Colonic mucosa (tissue), 4 donors: Measurements from ENCODE around the gene FAM209B. TPM values are rescaled to one million over a fixed set of nuclear protein-coding genes. Genes with fewer than 3 reads are reported as not detected.
A peak's percentile ranks its signal among the peaks of the same experiment; 100 is the strongest.

Source experiments
- DNase-seq: peaks from one replicate; pipeline ENCODE4 v3.0.0-alpha.2; 2020
- H3K27ac ChIP-seq: fragments of 200-600 bp; one replicate; pipeline ENCODE4 v1.8.0; 2021
- H3K27me3 ChIP-seq: fragments of 200-600 bp; one replicate; pipeline ENCODE4 v1.8.0; 2021
- H3K36me3 ChIP-seq: fragments of 200-600 bp; one replicate; pipeline ENCODE4 v1.8.0; 2021
- H3K4me1 ChIP-seq: fragments of 200-600 bp; one replicate; pipeline ENCODE4 v1.8.0; 2021; ENCODE audit warnings: mild to moderate bottlenecking
- H3K4me3 ChIP-seq: fragments of 200-600 bp; one replicate; pipeline ENCODE4 v1.8.0; 2021
- H3K9ac ChIP-seq, 2 donors: one replicate each; pipeline ENCODE4 v1.7.0; 2013; ENCODE audit warnings: control low read depth in 2 of 2, low read depth in 2 of 2, low read length in 2 of 2
- H3K9me3 ChIP-seq: fragments of 200-600 bp; one replicate; pipeline ENCODE4 v1.8.0; 2021
- intact Hi-C: fragments of 100-400 bp; cut with DNase I; formaldehyde crosslinking; loops from one replicate; pipeline ENCODE4 v1.14.1; 2022
- total RNA-seq, 2 donors: library from RNA; stranded (reverse); fragmentation: NEBNext Ultra II Directional in 1 of 2; extraction: Animal tissue kit (Norgen Biotek cat#: 25700) in 1 of 2; gene quantifications; one replicate each; pipeline ENCODE4 v1.2.1, GENCODE V29; 2021
- TF ChIP-seq, protein P1 (sequence below): fragments of 200-600 bp; IDR thresholded peaks from one replicate; pipeline ENCODE4 v1.8.0; 2022; ENCODE audit warnings: antibody characterized with exemption, mild to moderate bottlenecking
- donor health status: healthy.
- donor health status: DM: no; HTN: no; CAD: no.
- donor health status: DM: no; HTN: no; CAD: no.

The FAM209B gene
- total RNA-seq, 2 donors from 2014 or later, result 0.37 TPM; not detected in 1

DNA sequence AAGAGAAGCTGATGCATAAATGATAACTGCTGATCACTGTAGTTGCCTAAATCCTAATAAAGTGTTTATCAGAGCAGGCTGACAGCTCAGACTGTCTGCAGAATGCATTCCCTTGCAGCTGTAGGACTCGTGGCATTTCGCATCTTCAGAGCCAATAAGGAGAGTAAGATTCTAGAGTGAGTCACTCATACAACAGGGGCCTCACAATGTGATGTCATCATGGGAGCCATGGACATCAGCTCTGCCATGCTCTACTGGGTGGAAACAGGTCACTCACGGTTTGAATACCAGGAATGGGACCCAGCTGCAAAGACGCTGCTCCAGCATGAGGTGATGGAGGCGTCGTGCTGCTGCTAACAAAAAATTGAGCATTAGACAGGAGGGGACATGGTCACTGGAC is 7.4 kb downstream of the FAM209B start:
- H3K36me3 ChIP-seq, result no peaks in the 10 kb centered on the region
- no peak overlapping the region for H3K27ac ChIP-seq
- intact Hi-C loops, result no loop called here
- H3K4me3 ChIP-seq, result no peak overlapping the region
- no peak overlapping the region for H3K9ac ChIP-seq
- DNase-seq, result no peak
- H3K9me3 ChIP-seq, result no peaks in the 10 kb centered on the region
- TF ChIP-seq, protein P1, sequence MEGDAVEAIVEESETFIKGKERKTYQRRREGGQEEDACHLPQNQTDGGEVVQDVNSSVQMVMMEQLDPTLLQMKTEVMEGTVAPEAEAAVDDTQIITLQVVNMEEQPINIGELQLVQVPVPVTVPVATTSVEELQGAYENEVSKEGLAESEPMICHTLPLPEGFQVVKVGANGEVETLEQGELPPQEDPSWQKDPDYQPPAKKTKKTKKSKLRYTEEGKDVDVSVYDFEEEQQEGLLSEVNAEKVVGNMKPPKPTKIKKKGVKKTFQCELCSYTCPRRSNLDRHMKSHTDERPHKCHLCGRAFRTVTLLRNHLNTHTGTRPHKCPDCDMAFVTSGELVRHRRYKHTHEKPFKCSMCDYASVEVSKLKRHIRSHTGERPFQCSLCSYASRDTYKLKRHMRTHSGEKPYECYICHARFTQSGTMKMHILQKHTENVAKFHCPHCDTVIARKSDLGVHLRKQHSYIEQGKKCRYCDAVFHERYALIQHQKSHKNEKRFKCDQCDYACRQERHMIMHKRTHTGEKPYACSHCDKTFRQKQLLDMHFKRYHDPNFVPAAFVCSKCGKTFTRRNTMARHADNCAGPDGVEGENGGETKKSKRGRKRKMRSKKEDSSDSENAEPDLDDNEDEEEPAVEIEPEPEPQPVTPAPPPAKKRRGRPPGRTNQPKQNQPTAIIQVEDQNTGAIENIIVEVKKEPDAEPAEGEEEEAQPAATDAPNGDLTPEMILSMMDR, result no peak
- no peaks in the 10 kb centered on the region for H3K27me3 ChIP-seq
- H3K4me1 ChIP-seq, result no peaks in the 10 kb centered on the region

DNA sequence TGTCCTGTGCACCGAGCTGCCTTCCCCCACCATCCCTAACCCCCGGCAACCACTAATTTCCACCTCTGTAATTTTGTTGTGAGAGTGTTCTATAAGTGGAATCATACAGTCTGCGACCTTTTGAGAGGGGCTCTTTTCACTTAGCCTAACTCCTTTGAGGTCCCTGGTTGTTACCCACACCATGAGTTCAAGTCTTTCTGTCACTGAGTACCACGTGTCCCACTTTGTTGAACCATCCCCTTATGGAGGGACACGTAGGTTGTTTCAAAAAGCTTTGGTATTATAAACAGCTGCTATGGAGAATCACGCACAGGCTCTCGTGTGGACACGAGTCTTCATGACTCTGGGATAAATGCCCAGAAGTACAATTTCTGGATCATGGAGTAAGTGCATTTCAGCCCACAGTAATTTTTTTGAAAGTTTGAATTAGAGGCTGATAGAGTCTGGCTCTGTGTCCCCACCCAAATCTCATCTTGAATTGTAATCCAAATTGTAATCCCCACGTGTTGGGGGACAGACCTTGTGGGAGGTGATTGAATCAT is 9.5 kb downstream of the FAM209B start:
- no peaks in the 10 kb centered on the region for H3K9me3 ChIP-seq
- H3K36me3 ChIP-seq, result no peaks in the 10 kb centered on the region
- intact Hi-C loops, result no loop called here
- H3K4me3 ChIP-seq, result no peak overlapping the region
- H3K27me3 ChIP-seq, result no peaks in the 10 kb centered on the region
- no peak for DNase-seq
- TF ChIP-seq, protein P1, result no peak
- H3K4me1 ChIP-seq, result no peaks in the 10 kb centered on the region
- H3K9ac ChIP-seq, result no peak overlapping the region
- H3K27ac ChIP-seq, result no peak overlapping the region

DNA sequence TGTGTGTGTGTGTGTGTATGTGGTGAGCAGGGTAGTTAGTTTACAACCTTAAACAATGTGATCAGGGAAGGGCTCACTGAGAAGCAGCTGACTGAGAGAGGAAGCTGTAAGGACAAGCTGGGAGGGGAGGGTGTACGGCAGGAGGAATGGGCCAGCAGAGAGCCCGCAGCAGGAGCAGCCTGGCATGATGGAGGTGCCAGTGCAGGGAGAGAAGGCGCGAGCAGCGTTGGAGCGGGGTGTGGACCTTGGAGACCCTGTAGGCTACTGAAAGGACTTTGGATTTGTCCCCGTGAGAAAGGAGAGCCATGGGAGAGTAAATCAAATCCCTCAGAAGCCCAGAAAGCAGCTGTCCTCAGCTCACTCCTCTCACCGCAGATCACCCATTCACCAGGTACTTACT is 18.5 kb downstream of the FAM209B start:
- H3K9ac ChIP-seq, result no peak overlapping the region
- no peak overlapping the region for H3K4me3 ChIP-seq
- TF ChIP-seq, protein P1, result no peak
- DNase-seq, result no peak
- H3K27me3 ChIP-seq, result no peaks in the 10 kb centered on the region
- no peaks in the 10 kb centered on the region for H3K9me3 ChIP-seq
- H3K27ac ChIP-seq, result no peak overlapping the region
- intact Hi-C loops, result loop anchor here (2.0 to 10.0 kb wide), 3 partner anchors 423 to 793 kb away; no protein-coding TSS in a partner anchor
- no peaks in the 10 kb centered on the region for H3K4me1 ChIP-seq
- H3K36me3 ChIP-seq, result no peaks in the 10 kb centered on the region

DNA sequence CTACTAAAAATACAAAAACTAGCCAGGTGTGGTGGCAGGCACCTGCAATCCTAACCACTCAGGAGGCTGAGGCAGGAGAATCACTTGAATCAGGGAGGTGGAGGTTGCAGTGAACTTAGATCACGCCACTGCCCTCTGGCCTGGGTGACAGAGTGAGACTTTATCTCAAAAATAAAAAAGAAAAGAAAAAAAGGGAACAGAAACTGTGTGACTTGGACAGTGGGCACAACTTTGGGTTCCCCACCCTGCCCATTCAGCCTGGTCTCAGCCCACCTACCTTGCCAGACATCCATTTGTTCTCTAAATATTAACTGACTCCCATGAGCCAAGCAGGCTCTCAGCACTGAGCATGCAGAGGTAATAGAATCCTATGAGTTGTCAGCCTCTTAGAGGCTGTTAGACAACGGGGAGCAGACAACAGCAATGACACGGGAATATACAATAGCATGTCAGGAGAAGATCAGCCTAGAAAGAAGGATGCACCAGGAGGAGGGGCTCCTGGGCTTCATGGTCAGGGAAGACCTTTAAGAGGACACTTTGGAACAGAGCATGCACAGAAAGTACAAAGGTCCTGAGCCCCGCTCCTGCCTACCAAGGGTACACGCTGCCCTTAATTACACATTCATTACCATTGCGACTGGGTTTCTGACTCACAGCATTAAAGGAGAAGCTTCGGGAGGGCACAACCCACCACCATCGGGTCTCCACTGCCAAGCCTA is 20.0 kb downstream of the FAM209B start:
- no peak for DNase-seq
- Histone ChIP-seq H3K4me1 (no peaks in the 10 kb centered on the region), H3K27me3 (no peaks in the 10 kb centered on the region), H3K4me3 (no peak overlapping the region), H3K27ac (no peak overlapping the region), H3K36me3 (no peaks in the 10 kb centered on the region), H3K9me3 (no peaks in the 10 kb centered on the region), H3K9ac (no peak overlapping the region)
- intact Hi-C loops, result loop anchor here (10.0 kb wide), 2 partner anchors 512 to 792 kb away; no protein-coding TSS in a partner anchor
- TF ChIP-seq, protein P1, result no peak

DNA sequence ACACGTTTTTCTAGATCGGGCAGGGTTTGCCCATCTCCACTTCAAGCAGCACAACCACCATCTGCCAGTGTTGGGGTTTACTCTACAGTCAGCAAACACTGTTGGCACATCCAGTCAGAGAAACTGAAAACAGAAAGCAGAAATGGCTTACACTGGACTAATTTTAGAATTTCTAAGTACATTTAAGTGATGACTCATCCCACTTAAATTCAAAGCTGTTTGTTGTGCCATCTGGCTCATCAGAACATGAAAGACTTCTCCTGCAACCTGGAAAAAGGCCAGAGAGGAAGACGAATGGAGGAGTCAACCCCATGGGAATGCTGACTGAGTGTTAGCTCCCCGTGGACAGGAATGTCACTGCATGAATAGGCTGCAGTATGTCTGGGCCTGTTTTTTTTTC is 21.8 kb downstream of the FAM209B start:
- Histone ChIP-seq H3K9me3 (no peaks in the 10 kb centered on the region), H3K4me1 (no peaks in the 10 kb centered on the region), H3K9ac (no peak overlapping the region), H3K27ac (no peak overlapping the region), H3K27me3 (no peaks in the 10 kb centered on the region), H3K4me3 (no peak overlapping the region), H3K36me3 (no peaks in the 10 kb centered on the region)
- TF ChIP-seq, protein P1, result no peak
- intact Hi-C loops, result loop anchor here (10.0 kb wide), 2 partner anchors 510 to 790 kb away; no protein-coding TSS in a partner anchor
- DNase-seq, result peak; percentile 38
